HG03432 (cell line): Measurements from ENCODE around the gene FNTB.

Source experiments
- ATAC-seq: cut with Tn5 transposase; IDR thresholded peaks from one replicate; pipeline ENCODE4 v1.9.1; 2021; ENCODE audit warnings: mild to moderate bottlenecking, moderate library complexity; ENCODE audit not compliant: unreplicated experiment

Gene FNTB

DNA sequence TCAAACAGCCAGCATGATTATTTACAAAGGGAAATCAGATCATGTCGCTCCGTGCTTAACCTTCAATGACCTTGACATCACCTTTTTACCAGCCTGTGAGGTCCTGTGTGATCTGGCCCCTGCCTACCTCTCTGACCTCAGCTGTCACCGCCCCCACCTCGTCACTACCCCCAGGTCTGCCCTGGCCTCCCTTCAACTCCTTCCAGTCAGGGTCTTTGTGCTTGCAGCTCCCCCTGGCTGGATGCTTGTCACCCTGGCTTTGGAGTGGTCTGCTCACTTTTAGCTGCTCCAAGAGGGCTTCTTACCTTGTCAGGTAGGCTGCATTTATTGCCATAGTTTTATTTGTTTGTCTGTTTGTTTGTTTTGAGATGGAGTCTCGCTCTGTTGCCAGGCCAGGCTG, 123.8 kb downstream of the FNTB start:
- ATAC-seq = no peak
